Lower leg skin (tissue), 4 donors: ENCODE measurements around the gene SRMS. TPM values are rescaled to one million over a fixed set of nuclear protein-coding genes. Genes with fewer than 3 reads are reported as not detected.

Experiments
- DNase-seq, 2 donors: peaks; one replicate each; pipeline ENCODE4 v3.0.0-alpha.2; 2019; ENCODE audit warnings: low spot score in 2 of 2
- H3K4me3 ChIP-seq: fragments of 200-600 bp; sonication (generic); 2 replicates; pipeline ENCODE4 v1.5.1; 2017; ENCODE audit warnings: mild to moderate bottlenecking, low read depth; ENCODE audit not compliant: poor library complexity, severe bottlenecking
- POLR2A ChIP-seq, 2 donors: fragments of 450-650 bp; IDR thresholded peaks; one replicate each; pipeline ENCODE4 v1.6.1; 2016 to 2017; ENCODE audit warnings: antibody characterized with exemption in 2 of 2, mild to moderate bottlenecking in 1 of 2, moderate library complexity in 1 of 2
- WGBS, 2 donors: methylation state at CpG; one replicate each; pipeline ENCODE4 v1.1.5; 2018; 5-methylcytosine and 5-hydroxymethylcytosine counted together
- intact Hi-C: fragments of 100-400 bp; cut with DNase I; formaldehyde crosslinking; loops from one replicate; pipeline ENCODE4 v1.15.0; 2023; ENCODE audit warnings: low total_unique reads
- total RNA-seq, 4 donors: library from RNA; depleted of rRNA; stranded (reverse); fragments of >200 nt; gene quantifications; one replicate each; pipeline ENCODE4 v1.1.0, GENCODE V29; 2016
- TF ChIP-seq, protein P1 (sequence below), 3 donors: fragments of 450-650 bp; IDR thresholded peaks; one replicate each; pipeline ENCODE4 v1.5.1; 2016; ENCODE audit warnings: antibody characterized with exemption in 3 of 3, mild to moderate bottlenecking in 3 of 3, moderate library complexity in 2 of 3

Gene SRMS
- total RNA-seq, 4 donors from 2014 or later: 0.16 to 0.59 (median 0.37) TPM; not detected in 1

DNA sequence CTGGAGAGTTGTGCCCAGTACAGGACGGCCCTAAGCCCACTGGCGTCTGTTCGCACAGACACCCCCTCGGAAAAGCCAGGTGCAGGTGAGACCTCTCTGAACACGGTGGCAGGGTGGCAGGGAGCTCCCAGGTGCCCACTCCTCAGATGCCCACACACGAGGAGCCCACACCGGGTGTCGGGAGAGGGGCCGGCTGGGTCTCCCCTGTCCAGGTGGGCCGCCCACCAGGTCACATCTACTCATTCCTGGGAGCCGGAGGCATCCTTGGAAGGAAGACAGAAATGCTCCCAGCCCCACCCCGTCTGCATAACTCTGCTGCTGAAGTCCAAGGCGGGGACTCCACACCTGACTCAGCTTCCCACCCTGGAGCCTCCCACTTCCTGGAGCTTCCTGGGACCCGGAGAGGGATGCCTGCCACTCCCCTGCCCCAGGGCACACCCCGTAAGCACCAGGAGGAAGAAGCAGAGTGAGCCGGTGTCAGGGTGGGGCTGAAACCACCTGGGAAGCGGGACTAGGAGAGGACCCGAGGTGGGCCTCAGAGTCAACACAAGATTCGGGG lies 2.5 kb downstream of the SRMS start:
- 35% methylated on average over 9 to 11 of the region's 19 CpGs for WGBS, 2 donors
- no peak for DNase-seq
- TF ChIP-seq, protein P1, sequence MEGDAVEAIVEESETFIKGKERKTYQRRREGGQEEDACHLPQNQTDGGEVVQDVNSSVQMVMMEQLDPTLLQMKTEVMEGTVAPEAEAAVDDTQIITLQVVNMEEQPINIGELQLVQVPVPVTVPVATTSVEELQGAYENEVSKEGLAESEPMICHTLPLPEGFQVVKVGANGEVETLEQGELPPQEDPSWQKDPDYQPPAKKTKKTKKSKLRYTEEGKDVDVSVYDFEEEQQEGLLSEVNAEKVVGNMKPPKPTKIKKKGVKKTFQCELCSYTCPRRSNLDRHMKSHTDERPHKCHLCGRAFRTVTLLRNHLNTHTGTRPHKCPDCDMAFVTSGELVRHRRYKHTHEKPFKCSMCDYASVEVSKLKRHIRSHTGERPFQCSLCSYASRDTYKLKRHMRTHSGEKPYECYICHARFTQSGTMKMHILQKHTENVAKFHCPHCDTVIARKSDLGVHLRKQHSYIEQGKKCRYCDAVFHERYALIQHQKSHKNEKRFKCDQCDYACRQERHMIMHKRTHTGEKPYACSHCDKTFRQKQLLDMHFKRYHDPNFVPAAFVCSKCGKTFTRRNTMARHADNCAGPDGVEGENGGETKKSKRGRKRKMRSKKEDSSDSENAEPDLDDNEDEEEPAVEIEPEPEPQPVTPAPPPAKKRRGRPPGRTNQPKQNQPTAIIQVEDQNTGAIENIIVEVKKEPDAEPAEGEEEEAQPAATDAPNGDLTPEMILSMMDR (IDR thresholded peaks at IDR 0.05): no peak
- no peak for TF ChIP-seq POLR2A (IDR thresholded peaks at IDR 0.05)
- intact Hi-C loops: loop anchor here (5.0 kb wide), 1 partner anchor 427 kb away; no protein-coding TSS in a partner anchor
- H3K4me3 ChIP-seq: no peak overlapping the region

DNA sequence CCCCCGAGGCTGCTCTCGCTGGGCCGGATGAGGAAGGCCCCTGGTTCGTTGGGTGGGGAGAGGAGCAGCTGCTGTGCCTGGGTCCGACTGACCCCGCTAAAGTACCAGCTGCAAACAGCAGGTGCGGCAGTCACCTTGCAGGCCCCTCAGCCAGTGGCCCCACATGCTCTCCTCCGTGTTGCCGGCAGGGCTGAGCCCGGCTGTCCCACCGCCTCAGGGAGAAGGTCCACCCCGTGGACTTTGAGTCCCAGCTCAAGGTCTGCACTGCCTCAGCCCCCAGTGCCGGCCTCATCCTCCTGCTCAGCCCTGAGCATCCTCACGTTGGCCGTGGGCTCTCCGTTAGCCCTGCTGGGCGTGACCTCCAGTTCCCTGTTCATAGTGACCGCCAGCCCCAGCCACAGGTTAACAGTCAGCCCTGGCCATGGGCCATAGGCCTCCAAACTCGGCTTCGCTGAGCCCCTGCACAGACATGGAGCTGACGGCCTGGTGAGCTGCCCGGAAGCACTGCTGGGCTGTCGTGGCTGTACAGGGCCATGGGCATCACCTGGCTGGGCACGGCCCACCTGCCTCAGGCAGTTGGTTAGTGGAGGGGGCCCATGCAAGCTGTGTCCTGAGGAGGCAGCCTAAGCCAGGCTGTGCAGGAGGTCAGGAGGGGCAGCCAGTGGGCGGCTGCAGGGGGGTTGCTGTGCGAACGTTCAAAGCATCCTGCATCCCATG lies 3.1 kb downstream of the SRMS start:
- no peak for DNase-seq
- no peak overlapping the region for H3K4me3 ChIP-seq
- WGBS, 2 donors: 50 to 67% methylated on average over 18 to 20 of the region's 27 CpGs
- TF ChIP-seq, protein P1 (IDR thresholded peaks at IDR 0.05): no peak
- intact Hi-C loops: loop anchor here (5.0 kb wide), 1 partner anchor 428 kb away; no protein-coding TSS in a partner anchor

- intact Hi-C loops: loop anchor here (5.0 kb wide), 1 partner anchor 429 kb away; no protein-coding TSS in a partner anchor
- 85 to 93% methylated on average over 6 of the region's 6 CpGs for WGBS, 2 donors
- no peak overlapping the region for H3K4me3 ChIP-seq
- no peak for DNase-seq
- TF ChIP-seq, protein P1 (IDR thresholded peaks at IDR 0.05): no peak
- TF ChIP-seq POLR2A (IDR thresholded peaks at IDR 0.05): no peak
Measured at GRCh38 chr20:63543733-63544132, 3.8 kb downstream of the SRMS start.

- H3K4me3 ChIP-seq: no peak overlapping the region
- no peak for TF ChIP-seq POLR2A (IDR thresholded peaks at IDR 0.05)
- TF ChIP-seq, protein P1 (IDR thresholded peaks at IDR 0.05): no peak
- intact Hi-C loops: loop anchor here (5.0 kb wide), 1 partner anchor 429 kb away; no protein-coding TSS in a partner anchor
- DNase-seq: no peak
- WGBS, 2 donors: 68% methylated on average over 10 of the region's 10 CpGs
Measured at GRCh38 chr20:63543131-63543530, 4.4 kb downstream of the SRMS start.

- no peak for DNase-seq
- intact Hi-C loops: loop anchor here (5.0 kb wide), 1 partner anchor 430 kb away; no protein-coding TSS in a partner anchor
- TF ChIP-seq, protein P1 (IDR thresholded peaks at IDR 0.05): no peak
- TF ChIP-seq POLR2A (IDR thresholded peaks at IDR 0.05): no peak
- no peak overlapping the region for H3K4me3 ChIP-seq
- WGBS, 2 donors: 58 to 69% methylated on average over 3 to 7 of the region's 10 CpGs
Measured at GRCh38 chr20:63542696-63543095, 4.9 kb downstream of the SRMS start.
